BLaER1 treated with 17β-estradiol and CSF1 and Interleukin-3, amounts not matched to agents 10 nM and 100 nM (cell line): ENCODE measurements around the gene PROSER3.
"Not testable (repeated sequence)": the region's sequence is repeated elsewhere in the genome, so short reads cannot be mapped to it uniquely, and the experiment has no call there.

ENCODE experiments used
- H3K27ac ChIP-seq, 11 experiments: shearing (Covaris generic); formaldehyde crosslinking; 2 replicates each; pipeline ENCODE4 v1.8.1; 2022
- H3K27me3 ChIP-seq, 11 experiments: shearing (Covaris generic); formaldehyde crosslinking; 2 replicates each; pipeline ENCODE4 v1.8.1; 2022
- H3K36me3 ChIP-seq, 11 experiments: shearing (Covaris generic); formaldehyde crosslinking; 2 replicates each; pipeline ENCODE4 v1.8.1; 2022
- H3K4me1 ChIP-seq, 10 experiments: shearing (Covaris generic); formaldehyde crosslinking; 2 replicates each; pipeline ENCODE4 v1.8.1; 2022
- H3K4me2 ChIP-seq, 11 experiments: shearing (Covaris generic); formaldehyde crosslinking; 2 replicates each; pipeline ENCODE4 v1.8.1; 2022
- H3K4me3 ChIP-seq, 10 experiments: shearing (Covaris generic); formaldehyde crosslinking; 2 replicates each; pipeline ENCODE4 v1.8.1; 2022
- H3K9ac ChIP-seq, 11 experiments: shearing (Covaris generic); formaldehyde crosslinking; 2 replicates each; pipeline ENCODE4 v1.8.1; 2022
- H3K9me3 ChIP-seq, 11 experiments: shearing (Covaris generic); formaldehyde crosslinking; replicated peaks in 1 of 11; 2 replicates each; pipeline ENCODE4 v1.8.1; 2022
- H4K20me1 ChIP-seq, 11 experiments: shearing (Covaris generic); formaldehyde crosslinking; 2 replicates each; pipeline ENCODE4 v1.8.1; 2022
- Cebpa-rat ChIP-seq, 11 experiments: shearing (Covaris generic); IDR thresholded peaks; 2 replicates each; pipeline ENCODE4 v1.8.1; 2022

PROSER3 gene

GRCh38 chr19:35720648-35721047 is 37.3 kb upstream of the PROSER3 start:
- no peaks in the 10 kb centered on the region for H3K9me3 ChIP-seq
- no peak overlapping the region for H3K4me3 ChIP-seq
- no peak overlapping the region for H3K9ac ChIP-seq
- TF ChIP-seq Cebpa-rat (IDR thresholded peaks at IDR 0.05) = no peak
- peak overlapping the region in 1 of 11 experiments; percentile 28; a peak in 1 of 22 replicates for H3K27ac ChIP-seq
- H3K4me2 ChIP-seq = no peak overlapping the region
- peaks cover 53 to 80% (median 70%) of the 10 kb centered on the region in 11 experiments; a peak in 21 of 22 replicates for H4K20me1 ChIP-seq
- H3K36me3 ChIP-seq = peaks cover 51 to 64% (median 61%) of the 10 kb centered on the region in 11 experiments
- H3K27me3 ChIP-seq = no peaks in the 10 kb centered on the region
- peaks cover 19 to 24% (median 22%) of the 10 kb centered on the region in 10 experiments for H3K4me1 ChIP-seq

GRCh38 chr19:35721374-35721773 is 36.6 kb upstream of the PROSER3 start:
- no peak overlapping the region for H3K27ac ChIP-seq
- TF ChIP-seq Cebpa-rat (IDR thresholded peaks at IDR 0.05) = no peak
- peak overlapping the region in 7 of 11 experiments; percentile 2 to 43 (median 32); a peak in 8 of 22 replicates for H3K9ac ChIP-seq
- H3K4me1 ChIP-seq = peaks cover 12 to 17% (median 14%) of the 10 kb centered on the region in 10 experiments
- H3K36me3 ChIP-seq = peaks cover 59 to 71% (median 69%) of the 10 kb centered on the region in 11 experiments
- no peaks in the 10 kb centered on the region for H3K27me3 ChIP-seq
- H3K4me3 ChIP-seq = no peak overlapping the region
- H4K20me1 ChIP-seq = peaks cover 53 to 80% (median 76%) of the 10 kb centered on the region in 11 experiments; a peak in 21 of 22 replicates
- no peak overlapping the region for H3K4me2 ChIP-seq
- no peaks in the 10 kb centered on the region for H3K9me3 ChIP-seq

GRCh38 chr19:35722461-35722860 is 35.5 kb upstream of the PROSER3 start:
- no peaks in the 10 kb centered on the region for H3K9me3 ChIP-seq
- H3K27me3 ChIP-seq = no peaks in the 10 kb centered on the region
- peaks cover 11 to 16% (median 14%) of the 10 kb centered on the region in 10 experiments for H3K4me1 ChIP-seq
- no peak overlapping the region for H3K27ac ChIP-seq
- H3K4me2 ChIP-seq = no peak overlapping the region
- H3K9ac ChIP-seq = peak overlapping the region in 6 of 11 experiments; percentile 8 to 43 (median 20); a peak in 6 of 22 replicates
- H4K20me1 ChIP-seq = peaks cover 55 to 91% (median 85%) of the 10 kb centered on the region in 11 experiments; a peak in 21 of 22 replicates
- peaks cover 69 to 82% (median 79%) of the 10 kb centered on the region in 11 experiments for H3K36me3 ChIP-seq
- H3K4me3 ChIP-seq = no peak overlapping the region
- TF ChIP-seq Cebpa-rat (IDR thresholded peaks at IDR 0.05) = no peak

GRCh38 chr19:35722897-35723296 is 35.1 kb upstream of the PROSER3 start:
- H4K20me1 ChIP-seq = peaks cover 55 to 95% (median 89%) of the 10 kb centered on the region in 11 experiments; a peak in 21 of 22 replicates
- H3K36me3 ChIP-seq = peaks cover 74 to 86% (median 84%) of the 10 kb centered on the region in 11 experiments
- peaks cover 11 to 16% (median 14%) of the 10 kb centered on the region in 10 experiments for H3K4me1 ChIP-seq
- H3K4me3 ChIP-seq = no peak overlapping the region
- H3K4me2 ChIP-seq = no peak overlapping the region
- no peak overlapping the region for H3K27ac ChIP-seq
- peak overlapping the region in 3 of 11 experiments; percentile 8 to 32 (median 19); a peak in 3 of 22 replicates for H3K9ac ChIP-seq
- no peak for TF ChIP-seq Cebpa-rat (IDR thresholded peaks at IDR 0.05)
- no peaks in the 10 kb centered on the region for H3K27me3 ChIP-seq
- H3K9me3 ChIP-seq = no peaks in the 10 kb centered on the region

GRCh38 chr19:35723671-35724070 is 34.3 kb upstream of the PROSER3 start:
- H3K27ac ChIP-seq = no peak overlapping the region
- no peak overlapping the region for H3K4me2 ChIP-seq
- peaks cover 82 to 94% (median 92%) of the 10 kb centered on the region in 11 experiments for H3K36me3 ChIP-seq
- TF ChIP-seq Cebpa-rat (IDR thresholded peaks at IDR 0.05) = no peak
- peaks cover 52 to 98% (median 92%) of the 10 kb centered on the region in 11 experiments; a peak in 21 of 22 replicates for H4K20me1 ChIP-seq
- peaks cover 11 to 16% (median 14%) of the 10 kb centered on the region in 10 experiments for H3K4me1 ChIP-seq
- H3K4me3 ChIP-seq = no peak overlapping the region
- H3K9me3 ChIP-seq = no peaks in the 10 kb centered on the region
- no peaks in the 10 kb centered on the region for H3K27me3 ChIP-seq
- H3K9ac ChIP-seq = peak overlapping the region in 2 of 11 experiments; percentile 8 to 32; a peak in 1 of 22 replicates

GRCh38 chr19:35724132-35724531 is 33.8 kb upstream of the PROSER3 start:
- H3K4me2 ChIP-seq, H3K27me3 ChIP-seq, H3K9ac ChIP-seq, H3K9me3 ChIP-seq, H3K4me3 ChIP-seq, H3K27ac ChIP-seq: not testable (repeated sequence)
- Histone ChIP-seq H4K20me1 (peaks cover 47 to 98% (median 92%) of the 10 kb centered on the region in 11 experiments; a peak in 21 of 22 replicates), H3K36me3 (peaks cover 86 to 98% (median 96%) of the 10 kb centered on the region in 11 experiments), H3K4me1 (peaks cover 6 to 12% (median 10%) of the 10 kb centered on the region in 10 experiments)

GRCh38 chr19:35724560-35724959 is 33.4 kb upstream of the PROSER3 start:
- peaks cover 2 to 7% (median 6%) of the 10 kb centered on the region in 10 experiments; a peak in 19 of 20 replicates for H3K4me1 ChIP-seq
- no peak overlapping the region for H3K27ac ChIP-seq
- no peak for TF ChIP-seq Cebpa-rat (IDR thresholded peaks at IDR 0.05)
- H4K20me1 ChIP-seq = peaks cover 43 to 98% (median 92%) of the 10 kb centered on the region in 11 experiments; a peak in 21 of 22 replicates
- no peak overlapping the region for H3K9ac ChIP-seq
- no peaks in the 10 kb centered on the region for H3K27me3 ChIP-seq
- H3K4me3 ChIP-seq = no peak overlapping the region
- H3K9me3 ChIP-seq = no peaks in the 10 kb centered on the region
- no peak overlapping the region for H3K4me2 ChIP-seq
- H3K36me3 ChIP-seq = peaks cover 89 to 98% (median 97%) of the 10 kb centered on the region in 11 experiments

- H3K27ac ChIP-seq = no peak overlapping the region
- no peak overlapping the region for H3K4me3 ChIP-seq
- H3K9me3 ChIP-seq = no peaks in the 10 kb centered on the region
- H3K4me2 ChIP-seq = no peak overlapping the region
- no peaks in the 10 kb centered on the region for H3K27me3 ChIP-seq
- 0 out of 22 replicates have a peak overlapping the region, but pooled peaks of 2 of the 11 experiments have one; percentile 4 to 15 for H3K9ac ChIP-seq
- peaks cover 36 to 98% (median 92%) of the 10 kb centered on the region in 11 experiments; a peak in 21 of 22 replicates for H4K20me1 ChIP-seq
- no peaks in the 10 kb centered on the region; a peak in 2 of 20 replicates for H3K4me1 ChIP-seq
- peaks cover 90 to 98% (median 97%) of the 10 kb centered on the region in 11 experiments for H3K36me3 ChIP-seq
- no peak for TF ChIP-seq Cebpa-rat (IDR thresholded peaks at IDR 0.05)
Measured at GRCh38 chr19:35725216-35725861, 32.6 kb upstream of the PROSER3 start.
